ENCODE results near the gene ZEB1.
A peak's percentile ranks its signal among the peaks of the same experiment; 100 is the strongest.

ZEB1 gene

GRCh38 chr10:31467791-31468535 lies 148.9 kb downstream of the ZEB1 start:
- DNase-seq (ENCODE audit: extremely low spot score) = peak; percentile 10
- CTCF ChIA-PET = interaction anchor here (1.3 kb wide), 1 partner anchor 11 kb away, joined by 3 read pairs; no protein-coding TSS in a partner anchor
- POLR2A ChIA-PET = no interaction called here
- peak; percentile 16 for TF ChIP-seq CTCF (IDR thresholded peaks at IDR 0.05; ENCODE audit: control extremely low read depth, extremely low read depth, low read depth, missing control alignments)

- POLR2A ChIA-PET = no interaction called here
- no peak for TF ChIP-seq CTCF (IDR thresholded peaks at IDR 0.05; ENCODE audit: control extremely low read depth, extremely low read depth, low read depth, missing control alignments)
Observed at GRCh38 chr10:31468536-31468859, 149.5 kb downstream of the ZEB1 start.

GRCh38 chr10:31475519-31475918 lies 156.5 kb downstream of the ZEB1 start:
- ChIA-PET POLR2A (no interaction called here), CTCF (interaction anchor here (1.2 kb wide), 1 partner anchor 33 kb away, joined by 3 read pairs; no protein-coding TSS in a partner anchor)
- no peak for TF ChIP-seq CTCF (IDR thresholded peaks at IDR 0.05; ENCODE audit: control extremely low read depth, extremely low read depth, low read depth, missing control alignments)
- no peak for DNase-seq (ENCODE audit: extremely low spot score)

More at GRCh38 chr10:31468536-31468859, 149.5 kb downstream of the ZEB1 start:
- CTCF ChIA-PET = interaction anchor here (1.3 kb wide), 1 partner anchor 11 kb away, joined by 3 read pairs; no protein-coding TSS in a partner anchor
- DNase-seq (ENCODE audit: extremely low spot score) = no peak

GRCh38 chr10:31476088-31476487 lies 157.1 kb downstream of the ZEB1 start:
- ChIA-PET CTCF (interaction anchor here (1.2 kb wide), 1 partner anchor 33 kb away, joined by 3 read pairs; no protein-coding TSS in a partner anchor), POLR2A (no interaction called here)
- TF ChIP-seq CTCF (IDR thresholded peaks at IDR 0.05; ENCODE audit: control extremely low read depth, extremely low read depth, low read depth, missing control alignments) = no peak
- no peak for DNase-seq (ENCODE audit: extremely low spot score)

- no peak for DNase-seq (ENCODE audit: extremely low spot score)
- ChIA-PET CTCF (no interaction called here), POLR2A (no interaction called here)
- no peak for TF ChIP-seq CTCF (IDR thresholded peaks at IDR 0.05; ENCODE audit: control extremely low read depth, extremely low read depth, low read depth, missing control alignments)
Observed at GRCh38 chr10:31477584-31477983, 158.6 kb downstream of the ZEB1 start.

- no peak for DNase-seq (ENCODE audit: extremely low spot score)
- POLR2A ChIA-PET = no interaction called here
- TF ChIP-seq CTCF (IDR thresholded peaks at IDR 0.05; ENCODE audit: control extremely low read depth, extremely low read depth, low read depth, missing control alignments) = no peak
- CTCF ChIA-PET = interaction anchor here (1.0 to 2.8 kb wide), 3 partner anchors 11 to 61 kb away, joined by 3 to 7 read pairs (median 3); no protein-coding TSS in a partner anchor
Observed at GRCh38 chr10:31479752-31480151, 160.7 kb downstream of the ZEB1 start.
